ENCODE data around the gene SLC6A19. TPM values are rescaled to one million over a fixed set of nuclear protein-coding genes. Genes with fewer than 3 reads are reported as not detected.

SLC6A19 gene
- total and polyA plus RNA-seq, 10 of the 15 experiments (the other 5 are each of a cell fraction or from before 2014, with no cell fraction given): 0.01 to 0.03 TPM; not detected in 8

DNA sequence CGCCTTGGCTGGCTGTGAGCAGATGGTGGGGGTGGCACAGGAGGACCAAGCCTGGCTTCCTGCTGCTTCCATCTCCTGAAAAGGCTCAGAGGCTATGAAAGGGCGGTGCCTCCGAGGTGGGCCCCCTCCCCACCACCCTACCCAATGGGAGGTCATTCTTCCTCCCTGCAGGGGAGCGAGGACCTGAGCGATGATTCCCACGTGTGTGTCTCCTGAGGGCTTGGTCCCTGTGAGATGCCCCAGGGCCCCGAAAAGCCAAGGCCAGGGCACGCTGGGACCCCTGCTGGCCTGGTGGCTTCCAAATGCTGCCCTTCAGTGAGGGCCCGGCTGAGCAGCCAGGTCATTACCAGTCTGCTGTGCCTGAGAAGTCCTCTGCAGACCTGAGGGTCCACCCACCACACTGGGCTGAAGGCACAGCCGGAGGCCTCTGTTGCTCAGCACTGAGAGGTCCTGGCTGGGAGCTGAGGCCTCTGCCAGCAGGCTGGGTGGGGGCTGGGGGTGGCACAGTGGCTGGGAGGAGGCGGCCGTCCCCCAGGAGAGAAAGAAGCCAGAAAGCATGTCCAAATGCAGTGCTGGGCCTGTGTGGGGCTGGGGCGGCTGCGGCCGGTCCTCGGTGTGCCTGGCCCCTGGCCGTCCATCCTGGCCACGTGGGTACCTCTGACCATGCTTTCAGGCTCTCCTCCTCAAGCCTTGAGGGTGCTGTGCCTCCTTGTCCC, 14.0 kb upstream of the SLC6A19 start:
- POLR2A ChIA-PET: no interaction called here
- CTCF ChIA-PET: interaction anchor here (0.7 kb wide), 1 partner anchor 13 kb away, joined by 3 read pairs; no protein-coding TSS in a partner anchor
- H3K79me2 ChIP-seq (ENCODE audit: control insufficient read depth, insufficient read depth, low read length): no peaks in the 10 kb centered on the region
- no peaks in the 10 kb centered on the region; the same call in 1 of the 2 replicates for H4K20me1 ChIP-seq (ENCODE audit: control insufficient read depth, insufficient read depth)
- no peak for DNase-seq (ENCODE audit: low read depth, low spot score)
- H3K27ac ChIP-seq (ENCODE audit: control insufficient read depth, insufficient read depth): no peak overlapping the region
- H3K9me3 ChIP-seq (replicated peaks; ENCODE audit: control insufficient read depth, insufficient read depth, low read length): no peaks in the 10 kb centered on the region
- no peak overlapping the region for H3K9ac ChIP-seq (ENCODE audit: control insufficient read depth, insufficient read depth, low read length)
- intact Hi-C loops (cut with micrococcal nuclease; ENCODE audit: unreplicated experiment) (no loop called here), in situ Hi-C loops (cut with MboI) (no loop called here)
- no TSS peak for BruUV-seq (replicated peaks)
- no peak for TF ChIP-seq NR2C1 (IDR thresholded peaks at IDR 0.05)
- TF ChIP-seq, protein P1, sequence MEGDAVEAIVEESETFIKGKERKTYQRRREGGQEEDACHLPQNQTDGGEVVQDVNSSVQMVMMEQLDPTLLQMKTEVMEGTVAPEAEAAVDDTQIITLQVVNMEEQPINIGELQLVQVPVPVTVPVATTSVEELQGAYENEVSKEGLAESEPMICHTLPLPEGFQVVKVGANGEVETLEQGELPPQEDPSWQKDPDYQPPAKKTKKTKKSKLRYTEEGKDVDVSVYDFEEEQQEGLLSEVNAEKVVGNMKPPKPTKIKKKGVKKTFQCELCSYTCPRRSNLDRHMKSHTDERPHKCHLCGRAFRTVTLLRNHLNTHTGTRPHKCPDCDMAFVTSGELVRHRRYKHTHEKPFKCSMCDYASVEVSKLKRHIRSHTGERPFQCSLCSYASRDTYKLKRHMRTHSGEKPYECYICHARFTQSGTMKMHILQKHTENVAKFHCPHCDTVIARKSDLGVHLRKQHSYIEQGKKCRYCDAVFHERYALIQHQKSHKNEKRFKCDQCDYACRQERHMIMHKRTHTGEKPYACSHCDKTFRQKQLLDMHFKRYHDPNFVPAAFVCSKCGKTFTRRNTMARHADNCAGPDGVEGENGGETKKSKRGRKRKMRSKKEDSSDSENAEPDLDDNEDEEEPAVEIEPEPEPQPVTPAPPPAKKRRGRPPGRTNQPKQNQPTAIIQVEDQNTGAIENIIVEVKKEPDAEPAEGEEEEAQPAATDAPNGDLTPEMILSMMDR (IDR thresholded peaks at IDR 0.05 in 2 of 3, conservative IDR thresholded peaks at IDR 0.05 in 1 of 3; ENCODE audit: control insufficient read depth in 2 of 3, extremely low read depth in 1 of 3, insufficient read depth in 1 of 3, low read depth in 3 of 3, low read length in 3 of 3): no peak
- TF ChIP-seq CREM (IDR thresholded peaks at IDR 0.05; ENCODE audit: low read depth): no peak
- no peak for TF ChIP-seq TAF1 (IDR thresholded peaks at IDR 0.05; ENCODE audit: borderline replicate concordance, low read depth, low read length)
- TF ChIP-seq, protein P2, sequence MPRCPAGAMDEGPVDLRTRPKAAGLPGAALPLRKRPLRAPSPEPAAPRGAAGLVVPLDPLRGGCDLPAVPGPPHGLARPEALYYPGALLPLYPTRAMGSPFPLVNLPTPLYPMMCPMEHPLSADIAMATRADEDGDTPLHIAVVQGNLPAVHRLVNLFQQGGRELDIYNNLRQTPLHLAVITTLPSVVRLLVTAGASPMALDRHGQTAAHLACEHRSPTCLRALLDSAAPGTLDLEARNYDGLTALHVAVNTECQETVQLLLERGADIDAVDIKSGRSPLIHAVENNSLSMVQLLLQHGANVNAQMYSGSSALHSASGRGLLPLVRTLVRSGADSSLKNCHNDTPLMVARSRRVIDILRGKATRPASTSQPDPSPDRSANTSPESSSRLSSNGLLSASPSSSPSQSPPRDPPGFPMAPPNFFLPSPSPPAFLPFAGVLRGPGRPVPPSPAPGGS (IDR thresholded peaks at IDR 0.05; ENCODE audit: borderline replicate concordance, insufficient read depth, low read depth, low read length, poor library complexity, severe bottlenecking): no peak
- TF ChIP-seq HDAC2 (IDR thresholded peaks at IDR 0.05): no peak
- no peak for TF ChIP-seq FOXK2 (IDR thresholded peaks at IDR 0.05)
- TF ChIP-seq LARP7 (IDR thresholded peaks at IDR 0.05): no peak
- H2AFZ ChIP-seq (ENCODE audit: control insufficient read depth, low read depth, low read length): no peak overlapping the region
- WGBS (ENCODE audit: insufficient coverage, insufficient replicate concordance, low lambda C conversion rate, missing lambda C conversion rate): 35% methylated on average over 18 of the region's 18 CpGs
- H3K4me3 ChIP-seq: no peak overlapping the region
- RAD21 ChIA-PET (ENCODE audit: unreplicated experiment): no interaction called here
- ATAC-seq: no peak
- SMC1A ChIA-PET (ENCODE audit: uncharacterized antibody, unreplicated experiment): no interaction called here
- H3K27me3 ChIP-seq (replicated peaks in 1 of 2; ENCODE audit: control insufficient read depth in 2 of 2, insufficient read depth in 2 of 2, low read length in 1 of 2): no peaks in the 10 kb centered on the region; a peak in 1 of 4 replicates
- no peak overlapping the region for H3K4me2 ChIP-seq (ENCODE audit: control insufficient read depth, insufficient read depth)
- H3K36me3 ChIP-seq (ENCODE audit: control insufficient read depth in 2 of 2, insufficient read depth in 2 of 2, low read length in 1 of 2): no peaks in the 10 kb centered on the region
- FAIRE-seq: no peak
- H3K4me1 ChIP-seq (ENCODE audit: control insufficient read depth, insufficient read depth, low read length): no peaks in the 10 kb centered on the region

Data from GM12878 (cell line).